HEK293T (cell line): ENCODE data around the gene RAB11FIP3.

ENCODE experiments used
- ARNT ChIP-seq: fragments of 450-650 bp; IDR thresholded peaks from 2 replicates; pipeline ENCODE4 v1.6.1; 2017; ENCODE audit warnings: mild to moderate bottlenecking
- BHLHE40 ChIP-seq: fragments of 450-650 bp; IDR thresholded peaks from 2 replicates; pipeline ENCODE4 v1.6.1; 2016; ENCODE audit warnings: mild to moderate bottlenecking, moderate library complexity, borderline replicate concordance
- CTBP1 ChIP-seq: fragments of 450-650 bp; IDR thresholded peaks from 2 replicates; pipeline ENCODE4 v1.6.1; 2016; ENCODE audit warnings: borderline replicate concordance
- ELF4 ChIP-seq: fragments of 450-650 bp; IDR thresholded peaks from 2 replicates; pipeline ENCODE4 v1.6.1; 2017; ENCODE audit warnings: antibody characterized with exemption
- FOXA1 ChIP-seq: fragments of 450-650 bp; IDR thresholded peaks from 2 replicates; pipeline ENCODE4 v1.6.1; 2016; ENCODE audit warnings: mild to moderate bottlenecking
- FOXK2 ChIP-seq: fragments of 450-650 bp; IDR thresholded peaks from 2 replicates; pipeline ENCODE4 v1.6.1; 2016; ENCODE audit warnings: mild to moderate bottlenecking
- FOXM1 ChIP-seq: fragments of 450-650 bp; IDR thresholded peaks from 2 replicates; pipeline ENCODE4 v1.6.1; 2017; ENCODE audit warnings: mild to moderate bottlenecking, borderline replicate concordance
- HDGF ChIP-seq: fragments of 450-650 bp; IDR thresholded peaks from 2 replicates; pipeline ENCODE4 v1.6.1; 2017; ENCODE audit warnings: antibody characterized with exemption, borderline replicate concordance
- L3MBTL2 ChIP-seq: fragments of 450-650 bp; conservative IDR thresholded peaks from 2 replicates; pipeline ENCODE4 v1.6.1; 2016; ENCODE audit warnings: mild to moderate bottlenecking
- LEF1 ChIP-seq: fragments of 450-650 bp; IDR thresholded peaks from 2 replicates; pipeline ENCODE4 v1.6.1; 2017; ENCODE audit warnings: mild to moderate bottlenecking, borderline replicate concordance
- NFRKB ChIP-seq: fragments of 450-650 bp; IDR thresholded peaks from 2 replicates; pipeline ENCODE4 v1.6.1; 2016; ENCODE audit warnings: mild to moderate bottlenecking, moderate library complexity
- SP1 ChIP-seq: fragments of 450-650 bp; IDR thresholded peaks from 2 replicates; pipeline ENCODE4 v1.6.1; 2017
- SUZ12 ChIP-seq: fragments of 450-650 bp; IDR thresholded peaks from 2 replicates; pipeline ENCODE4 v1.6.1; 2016; ENCODE audit warnings: mild to moderate bottlenecking
- ZNF384 ChIP-seq: fragments of 450-650 bp; IDR thresholded peaks from 2 replicates; pipeline ENCODE4 v1.6.1; 2016

- TF ChIP-seq SUZ12 (no peak), ZNF384 (no peak), ELF4 (no peak), LEF1 (no peak), FOXA1 (no peak), ARNT (no peak), FOXM1 (no peak), CTBP1 (no peak), NFRKB (no peak), HDGF (no peak), BHLHE40 (no peak), FOXK2 (no peak), SP1 (no peak), L3MBTL2 (no peak)
Observed at GRCh38 chr16:543301-544164, 118.1 kb downstream of the RAB11FIP3 start.
